Activated naive CD4-positive, alpha-beta T cell treated with anti-CD3 and anti-CD28 coated beads, Interleukin-2, amount 10 ng/mL, durations not matched to agents 7 days and 5 days (primary cell): Measurements from ENCODE around the gene VDR.
"Not testable (repeated sequence)": the region's sequence is repeated elsewhere in the genome, so short reads cannot be mapped to it uniquely, and the experiment has no call there.

Experiments used
- CTCF ChIA-PET: fragments of 350-600 bp; sonication (Branson Sonifier 250); formaldehyde crosslinking; loops from one replicate; lab custom pipeline; 2021; ENCODE audit warnings: antibody characterized with exemption; lab: Charles Lee
- DNase-seq: peaks from one replicate; pipeline ENCODE4 v3.0.0-alpha.2; 2020
- H3K27ac Mint-ChIP-seq: one replicate; pipeline ENCODE4 v1.8.0; 2021; ENCODE audit warnings: mild to moderate bottlenecking, moderate library complexity, mixed read lengths
- H3K27me3 Mint-ChIP-seq: one replicate; pipeline ENCODE4 v1.8.0; 2021; ENCODE audit warnings: mild to moderate bottlenecking, mixed read lengths
- H3K36me3 Mint-ChIP-seq: one replicate; pipeline ENCODE4 v1.8.0; 2021; ENCODE audit warnings: mixed read lengths
- H3K4me1 Mint-ChIP-seq: one replicate; pipeline ENCODE4 v1.8.0; 2021; ENCODE audit warnings: mixed read lengths
- H3K4me3 Mint-ChIP-seq: one replicate; pipeline ENCODE4 v1.8.0; 2021; ENCODE audit warnings: mild to moderate bottlenecking, moderate library complexity, mixed read lengths
- H3K9me3 Mint-ChIP-seq: one replicate; pipeline ENCODE4 v1.8.0; 2021; ENCODE audit warnings: mixed read lengths

Gene VDR

DNA sequence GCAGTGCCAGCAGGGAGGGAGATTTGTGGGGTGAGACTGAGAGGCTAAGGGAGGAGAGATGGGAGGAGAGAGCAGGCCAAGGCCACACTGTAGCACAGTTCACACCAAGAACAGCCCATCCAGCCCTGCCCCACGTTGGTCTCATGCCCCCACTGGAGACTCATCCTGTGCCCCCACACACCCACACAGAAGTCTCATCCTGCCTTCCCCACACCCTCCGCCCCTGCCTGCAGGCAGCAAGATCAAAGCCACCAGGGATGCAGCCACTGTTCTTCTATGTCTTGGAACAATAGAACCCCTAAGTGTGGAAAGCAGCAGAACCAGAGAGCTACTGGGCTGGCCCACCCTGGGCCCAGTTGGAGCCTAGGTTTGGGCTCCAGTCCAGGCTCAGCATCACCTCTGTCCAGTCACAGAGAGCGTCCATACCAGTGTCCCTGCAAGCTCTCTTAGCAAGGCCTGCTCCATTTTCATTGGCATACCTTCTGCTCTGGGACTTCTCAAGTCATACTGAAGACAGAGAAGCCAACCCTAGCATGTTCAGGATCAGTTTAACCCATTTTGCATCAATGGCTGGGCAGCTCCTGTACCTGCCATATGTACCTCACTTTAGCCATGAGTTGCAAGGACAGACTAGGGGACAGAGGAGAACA is 53.4 kb downstream of the VDR start:
- Mint-ChIP-seq H3K36me3 (peaks cover 6% of the 10 kb centered on the region), H3K27ac (no peak overlapping the region), H3K9me3 (no peaks in the 10 kb centered on the region)

DNA sequence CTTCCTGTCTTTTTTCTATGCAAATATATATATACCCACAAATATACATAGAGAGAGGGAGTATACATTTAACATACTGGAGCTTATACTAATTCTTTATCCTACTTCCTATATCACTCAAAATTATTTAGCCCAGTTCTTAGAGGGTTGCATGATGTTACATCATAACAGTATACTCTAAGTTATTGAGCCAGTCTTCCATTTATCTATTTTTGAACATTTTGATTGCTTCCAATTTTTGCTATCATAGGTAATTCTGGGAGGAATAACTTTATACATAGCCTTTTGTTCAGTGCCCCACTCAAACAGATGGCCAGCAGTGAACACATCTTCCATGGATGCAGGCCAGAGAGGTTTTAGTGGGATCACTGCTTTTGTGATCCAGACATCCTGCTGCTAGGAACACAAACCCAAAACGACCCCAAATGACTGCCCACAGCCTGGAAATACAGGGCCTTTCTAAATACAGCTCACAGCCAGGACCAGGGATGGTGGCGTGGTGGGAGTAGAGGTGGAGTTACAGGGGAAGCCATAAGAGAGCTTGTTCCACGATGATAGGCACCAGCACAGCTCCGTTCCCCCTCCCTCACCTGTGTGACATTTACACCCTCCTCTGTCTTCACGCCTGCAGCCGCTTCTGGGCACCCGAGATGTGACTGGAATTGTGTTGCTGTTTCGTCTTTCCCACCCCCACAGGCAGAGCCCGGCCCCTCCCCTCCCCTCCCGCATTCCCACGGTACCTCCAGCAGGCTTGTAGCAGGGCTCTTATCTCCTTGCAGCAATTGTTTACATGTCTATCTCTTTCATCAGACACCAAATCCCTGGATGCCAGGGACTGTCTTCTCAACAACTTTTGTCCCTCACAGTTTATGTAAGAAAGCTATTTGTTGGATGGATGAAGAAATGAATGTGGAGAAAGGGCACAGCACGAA is 54.4 kb downstream of the VDR start:
- peaks cover 6% of the 10 kb centered on the region for H3K36me3 Mint-ChIP-seq
- CTCF ChIA-PET: interaction anchor here (1.5 to 24.7 kb wide), 4 partner anchors 8 to 108 kb away, joined by 4 to 544 read pairs (median 10); no protein-coding TSS in a partner anchor
- H3K27ac Mint-ChIP-seq: no peak overlapping the region
- no peaks in the 10 kb centered on the region for H3K9me3 Mint-ChIP-seq
- no peak overlapping the region for H3K4me3 Mint-ChIP-seq
- no peaks in the 10 kb centered on the region for H3K27me3 Mint-ChIP-seq
- no peak for DNase-seq
- no peaks in the 10 kb centered on the region for H3K4me1 Mint-ChIP-seq

More for the DNA sequence above, 53.4 kb downstream of the VDR start:
- Mint-ChIP-seq H3K4me3 (no peak overlapping the region), H3K4me1 (no peaks in the 10 kb centered on the region), H3K27me3 (no peaks in the 10 kb centered on the region)
- DNase-seq: no peak
- CTCF ChIA-PET: interaction anchor here (1.0 to 24.7 kb wide), 5 partner anchors 9 to 314 kb away, joined by 3 to 544 read pairs (median 4); no protein-coding TSS in a partner anchor

DNA sequence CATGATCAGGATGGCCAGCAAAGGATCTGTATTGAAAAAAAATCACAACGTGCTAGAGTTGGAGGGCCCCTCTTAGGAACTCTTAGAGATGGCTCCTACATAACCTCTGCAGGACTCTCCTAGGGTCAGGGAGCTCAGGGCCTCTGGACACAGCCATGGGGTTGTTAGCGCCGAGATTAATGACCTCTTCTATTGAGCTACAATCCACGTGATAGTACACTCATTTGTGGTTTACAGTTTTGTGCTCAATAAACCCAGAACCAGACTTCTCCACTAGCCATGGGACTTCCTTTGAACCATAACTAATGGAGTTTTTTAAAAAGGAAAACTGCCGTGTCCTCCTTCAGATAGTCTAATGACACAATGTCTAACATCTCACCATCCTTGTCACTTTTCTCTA is 55.5 kb downstream of the VDR start:
- Mint-ChIP-seq H3K4me3 (no peak overlapping the region), H3K36me3 (peaks cover 6% of the 10 kb centered on the region), H3K27me3 (no peaks in the 10 kb centered on the region), H3K9me3 (no peaks in the 10 kb centered on the region), H3K4me1 (no peaks in the 10 kb centered on the region), H3K27ac (no peak overlapping the region)
- DNase-seq: no peak
- CTCF ChIA-PET: interaction anchor here (2.1 to 24.7 kb wide), 2 partner anchors 11 to 107 kb away, joined by 7 to 544 read pairs; no protein-coding TSS in a partner anchor

DNA sequence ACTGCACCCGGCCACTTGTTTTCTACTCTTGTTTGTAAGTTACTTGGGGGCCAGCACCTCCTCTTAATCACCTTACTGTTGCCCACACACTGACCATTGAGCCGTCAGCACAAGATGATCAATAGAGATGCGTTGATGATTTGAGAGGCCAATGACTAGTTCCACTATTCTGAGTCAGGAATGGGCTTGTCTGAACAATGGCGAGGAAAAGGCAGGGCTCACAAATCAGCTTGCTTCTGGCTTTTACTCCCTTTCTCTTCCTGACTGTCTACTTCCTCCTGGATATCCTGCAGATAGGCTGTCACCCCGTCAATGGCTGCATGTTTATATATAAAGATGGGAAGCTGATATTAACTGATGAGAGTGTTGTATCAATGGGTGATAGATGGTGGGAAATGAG is 55.9 kb downstream of the VDR start:
- no peaks in the 10 kb centered on the region for H3K27me3 Mint-ChIP-seq
- DNase-seq: no peak
- no peak overlapping the region for H3K4me3 Mint-ChIP-seq
- CTCF ChIA-PET: interaction anchor here (1.0 to 24.7 kb wide), 4 partner anchors 8 to 115 kb away, joined by 3 to 544 read pairs (median 5); partner anchors contain the start of gene TMEM106C
- no peak overlapping the region for H3K27ac Mint-ChIP-seq
- H3K4me1 Mint-ChIP-seq: no peaks in the 10 kb centered on the region
- H3K9me3 Mint-ChIP-seq: no peaks in the 10 kb centered on the region
- H3K36me3 Mint-ChIP-seq: peaks cover 4% of the 10 kb centered on the region

DNA sequence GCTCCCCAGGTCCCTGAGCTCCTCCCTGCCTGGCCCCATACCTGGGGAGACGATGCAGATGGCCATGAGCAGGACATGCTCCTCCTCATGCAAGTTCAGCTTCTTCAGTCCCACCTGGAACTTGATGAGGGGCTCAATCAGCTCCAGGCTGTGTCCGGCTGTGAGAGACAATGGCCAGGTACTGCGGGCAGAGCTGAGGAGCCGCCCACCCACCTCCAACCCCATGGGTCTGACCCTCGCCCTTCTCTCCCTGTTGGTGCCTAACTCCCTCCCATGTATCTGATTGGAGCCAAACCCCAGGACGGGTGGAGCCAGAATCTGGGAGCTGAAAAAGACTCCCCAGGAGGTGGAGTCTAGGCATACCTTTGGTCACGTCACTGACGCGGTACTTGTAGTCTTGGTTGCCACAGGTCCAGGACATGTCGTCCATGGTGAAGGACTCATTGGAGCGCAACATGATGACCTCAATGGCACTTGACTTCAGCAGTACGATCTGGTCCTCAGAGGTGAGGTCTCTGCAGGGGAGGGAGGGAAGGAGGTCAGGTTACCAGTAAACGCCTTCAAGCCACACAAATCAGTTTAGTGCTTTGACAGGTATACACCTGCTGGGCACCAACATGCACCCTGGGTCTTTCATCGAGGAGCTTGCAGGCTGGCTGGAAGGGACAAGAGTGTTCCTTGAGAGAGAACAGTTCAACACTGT is 58.3 kb downstream of the VDR start:
- Mint-ChIP-seq H3K4me3 (no peak overlapping the region), H3K36me3 (peaks cover 4% of the 10 kb centered on the region), H3K27ac (no peak overlapping the region), H3K4me1 (no peaks in the 10 kb centered on the region), H3K27me3 (no peaks in the 10 kb centered on the region), H3K9me3 (no peaks in the 10 kb centered on the region)
- DNase-seq: no peak
- CTCF ChIA-PET: interaction anchor here (1.0 to 24.7 kb wide), 5 partner anchors 9 to 129 kb away, joined by 3 to 544 read pairs (median 5); no protein-coding TSS in a partner anchor

DNA sequence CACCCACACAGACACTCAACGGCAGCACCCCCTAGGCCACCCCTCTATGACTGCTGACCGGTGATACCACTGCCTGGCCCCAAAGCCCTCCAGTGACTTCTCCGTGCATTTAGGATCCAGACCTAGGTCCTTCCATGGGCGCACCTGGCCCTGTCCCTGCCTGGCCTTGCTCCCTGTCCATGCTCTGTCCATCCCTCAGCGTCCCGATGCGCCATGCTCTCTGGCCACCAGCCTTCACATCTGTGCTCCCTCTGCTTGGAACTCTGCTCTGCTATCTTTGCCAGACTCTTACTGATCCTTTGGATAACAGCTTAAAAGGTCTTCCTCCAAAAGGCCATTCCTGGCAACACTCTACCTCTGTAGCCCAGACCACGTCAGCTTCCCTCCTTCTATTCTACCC is 59.7 kb downstream of the VDR start:
- Mint-ChIP-seq H3K27me3 (peaks cover 2% of the 10 kb centered on the region), H3K4me3 (no peak overlapping the region), H3K4me1 (no peaks in the 10 kb centered on the region), H3K9me3 (no peaks in the 10 kb centered on the region), H3K36me3 (peaks cover 2% of the 10 kb centered on the region), H3K27ac (no peak overlapping the region)
- DNase-seq: no peak
- CTCF ChIA-PET: interaction anchor here (0.8 to 24.7 kb wide), 3 partner anchors 45 to 103 kb away, joined by 3 to 544 read pairs (median 3); no protein-coding TSS in a partner anchor

DNA sequence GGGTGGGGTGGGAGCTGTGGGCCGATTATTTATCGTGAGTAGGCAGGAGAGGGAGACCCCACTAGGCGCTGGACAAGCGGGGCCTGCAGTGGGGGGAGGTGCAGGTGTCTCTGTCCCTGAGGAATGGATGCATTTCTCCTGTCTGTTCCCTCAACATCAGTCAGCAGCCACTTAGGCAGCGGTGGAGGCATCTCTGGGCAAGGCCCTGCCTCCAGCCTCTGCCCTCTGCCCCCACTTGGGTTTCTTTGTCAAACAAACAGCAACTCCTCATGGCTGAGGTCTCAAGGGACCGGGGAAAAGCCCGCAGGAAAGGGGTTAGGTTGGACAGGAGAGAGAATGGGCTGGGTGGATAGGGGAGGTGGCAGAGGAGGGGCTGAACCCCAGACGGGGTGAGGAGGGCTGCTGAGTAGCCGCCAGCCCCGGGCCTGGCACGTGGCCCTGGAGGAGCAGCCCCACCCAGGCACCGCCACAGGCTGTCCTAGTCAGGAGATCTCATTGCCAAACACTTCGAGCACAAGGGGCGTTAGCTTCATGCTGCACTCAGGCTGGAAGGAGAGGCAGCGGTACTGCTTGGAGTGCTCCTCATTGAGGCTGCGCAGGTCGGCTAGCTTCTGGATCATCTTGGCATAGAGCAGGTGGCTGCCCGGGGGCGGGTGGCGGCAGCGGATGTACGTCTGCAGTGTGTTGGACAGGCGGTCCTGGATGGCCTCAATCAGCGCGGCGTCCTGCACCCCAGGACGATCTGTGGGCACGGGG is 60.4 kb downstream of the VDR start:
- Mint-ChIP-seq H3K27ac (no peak overlapping the region), H3K27me3 (peaks cover 6% of the 10 kb centered on the region), H3K4me3 (no peak overlapping the region), H3K9me3 (no peaks in the 10 kb centered on the region), H3K4me1 (no peaks in the 10 kb centered on the region), H3K36me3 (peaks cover 2% of the 10 kb centered on the region)
- CTCF ChIA-PET: interaction anchor here (0.8 to 24.7 kb wide), 5 partner anchors 36 to 129 kb away, joined by 3 to 716 read pairs (median 130); partner anchors contain the start of gene HDAC7
- DNase-seq: no peak

DNA sequence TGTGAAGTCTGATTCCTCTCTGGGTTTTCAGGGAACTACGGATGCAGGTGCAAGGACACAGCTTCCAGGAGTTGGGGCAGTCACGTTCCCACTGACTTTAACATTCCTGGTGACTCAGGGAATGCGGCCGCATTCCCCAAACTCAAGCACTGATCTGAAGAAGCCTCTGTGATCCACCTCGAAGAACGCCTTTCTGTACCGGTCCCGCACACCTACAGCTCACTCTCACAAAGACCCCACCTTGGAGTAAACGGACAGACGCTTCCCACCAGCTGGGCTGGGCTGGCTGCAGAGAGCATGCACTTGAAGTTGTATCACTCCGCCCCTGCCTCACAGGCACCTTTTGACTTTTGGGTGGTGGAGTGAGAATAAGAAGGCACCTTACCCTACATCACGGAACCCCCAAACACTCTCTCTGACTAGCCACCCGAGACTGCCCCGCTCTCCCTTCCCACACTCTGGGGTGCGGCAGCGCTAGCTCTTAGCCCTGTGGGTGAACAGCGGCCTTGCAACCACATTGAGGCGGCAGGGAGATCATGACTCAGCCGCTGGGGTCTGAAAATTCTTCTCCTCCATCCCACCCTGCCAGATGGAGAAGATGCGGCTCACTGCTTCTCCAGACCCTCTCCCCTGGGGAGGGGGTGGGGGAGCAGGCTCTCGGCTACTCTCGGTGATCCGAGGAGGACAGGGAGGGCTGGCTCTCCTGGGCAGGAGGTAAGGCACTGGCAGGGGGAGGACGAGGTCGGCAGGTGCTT is 61.4 kb downstream of the VDR start:
- H3K36me3 Mint-ChIP-seq: peaks cover 2% of the 10 kb centered on the region
- no peak overlapping the region for H3K4me3 Mint-ChIP-seq
- CTCF ChIA-PET: interaction anchor here (1.5 to 24.7 kb wide), 4 partner anchors 8 to 128 kb away, joined by 4 to 716 read pairs (median 337); partner anchors contain the start of gene HDAC7
- no peak overlapping the region for H3K27ac Mint-ChIP-seq
- peaks cover 16% of the 10 kb centered on the region for H3K27me3 Mint-ChIP-seq
- DNase-seq: no peak
- no peaks in the 10 kb centered on the region for H3K9me3 Mint-ChIP-seq
- H3K4me1 Mint-ChIP-seq: peaks cover 3% of the 10 kb centered on the region

DNA sequence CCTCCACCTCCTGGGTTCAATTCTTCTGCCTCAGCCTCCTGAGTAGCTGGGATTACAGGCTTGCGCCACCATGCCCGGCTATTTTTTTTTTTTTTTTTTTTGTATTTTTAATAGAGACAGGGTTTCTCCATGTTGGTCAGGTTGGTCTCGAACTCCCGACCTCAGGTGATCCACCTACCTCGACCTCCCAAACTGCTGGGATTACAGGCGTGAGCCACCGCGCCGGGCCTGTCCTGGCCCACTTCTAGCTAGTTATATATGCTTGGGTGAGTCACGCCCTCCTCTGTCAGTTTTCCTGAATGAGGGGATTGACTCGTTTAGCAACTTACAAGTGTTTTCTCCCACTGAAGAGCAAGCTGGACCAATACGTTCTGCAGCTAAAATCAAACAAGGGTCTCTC is 62.3 kb downstream of the VDR start:
- not testable (repeated sequence) for H3K4me3 Mint-ChIP-seq, H3K36me3 Mint-ChIP-seq, H3K9me3 Mint-ChIP-seq

DNA sequence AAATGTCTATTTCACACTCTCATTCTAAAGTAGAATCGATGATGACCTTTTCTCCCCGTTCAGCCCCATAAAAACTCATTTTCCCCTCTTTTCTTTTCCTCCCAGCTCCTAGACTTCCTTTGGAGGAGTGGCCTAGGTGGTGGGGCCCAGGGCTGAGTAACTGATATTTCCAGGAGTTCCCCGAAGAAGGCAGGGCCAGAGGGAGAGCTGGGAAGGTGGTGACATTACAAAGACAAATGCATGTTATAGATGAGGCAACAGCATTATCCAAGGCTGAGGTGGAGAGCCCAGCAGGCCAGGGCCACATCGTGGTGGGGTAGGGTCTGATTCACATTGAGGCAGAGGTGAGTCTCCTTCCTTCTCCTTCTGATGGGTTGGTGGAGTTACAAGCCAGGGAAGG is 62.9 kb downstream of the VDR start:
- Mint-ChIP-seq H3K4me3 (no peak overlapping the region), H3K27me3 (peaks cover 16% of the 10 kb centered on the region), H3K36me3 (peaks cover 2% of the 10 kb centered on the region), H3K9me3 (no peaks in the 10 kb centered on the region), H3K27ac (no peak overlapping the region), H3K4me1 (peaks cover 16% of the 10 kb centered on the region)
- CTCF ChIA-PET: interaction anchor here (1.5 to 24.7 kb wide), 8 partner anchors 9 to 127 kb away, joined by 4 to 716 read pairs (median 124); partner anchors contain the start of genes HDAC7 and SLC48A1
- no peak for DNase-seq

More for the DNA sequence above, 62.3 kb downstream of the VDR start:
- DNase-seq, H3K27ac Mint-ChIP-seq: not testable (repeated sequence)
- Mint-ChIP-seq H3K4me1 (peaks cover 10% of the 10 kb centered on the region), H3K27me3 (peaks cover 16% of the 10 kb centered on the region)
- CTCF ChIA-PET: interaction anchor here (1.5 to 24.7 kb wide), 6 partner anchors 8 to 128 kb away, joined by 4 to 716 read pairs (median 142); partner anchors contain the start of genes HDAC7 and SLC48A1

DNA sequence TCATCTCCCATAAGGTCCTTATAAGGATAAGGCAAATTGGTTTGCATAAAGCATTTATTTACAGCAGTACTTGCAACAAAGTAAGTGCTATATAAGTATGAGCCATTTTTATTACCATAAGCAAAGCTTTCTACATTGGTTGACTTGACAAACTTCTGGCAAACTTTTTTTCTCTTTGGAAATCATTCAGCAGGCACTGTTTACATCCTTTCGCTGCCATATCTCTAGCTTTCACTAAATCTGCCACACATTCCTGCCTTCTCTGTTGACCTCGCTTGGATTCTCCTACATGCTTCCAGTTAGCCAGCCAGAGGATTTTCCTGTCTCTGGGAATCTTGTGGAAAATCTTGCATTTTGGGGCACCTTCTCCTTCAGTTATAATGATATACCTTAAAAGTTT is 63.3 kb downstream of the VDR start:
- no peak overlapping the region for H3K4me3 Mint-ChIP-seq
- H3K27me3 Mint-ChIP-seq: peaks cover 16% of the 10 kb centered on the region
- peaks cover 20% of the 10 kb centered on the region for H3K4me1 Mint-ChIP-seq
- CTCF ChIA-PET: interaction anchor here (0.8 to 24.7 kb wide), 9 partner anchors 14 to 127 kb away, joined by 3 to 716 read pairs (median 119); partner anchors contain the start of genes HDAC7 and SLC48A1
- H3K27ac Mint-ChIP-seq: no peak overlapping the region
- no peak for DNase-seq
- H3K36me3 Mint-ChIP-seq: peaks cover 2% of the 10 kb centered on the region
- H3K9me3 Mint-ChIP-seq: no peaks in the 10 kb centered on the region

DNA sequence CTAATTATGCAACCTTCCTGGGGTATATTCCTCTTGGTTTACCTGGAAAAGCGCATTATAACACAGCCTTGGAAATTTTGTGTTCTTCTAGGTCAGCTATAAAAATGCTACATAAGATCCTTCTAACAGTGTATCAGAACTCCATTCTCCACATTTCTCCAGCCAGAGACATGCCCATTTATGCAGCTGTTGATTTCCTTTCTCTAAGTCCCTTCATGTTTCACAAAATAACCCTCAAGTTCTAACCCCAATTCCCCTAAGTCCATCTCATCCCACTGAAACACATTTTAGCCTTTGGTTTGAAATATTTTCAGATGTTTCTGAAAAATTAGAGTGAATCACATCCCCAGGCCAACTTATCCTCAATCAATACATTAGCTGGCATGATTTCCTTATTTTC is 64.2 kb downstream of the VDR start:
- Mint-ChIP-seq H3K4me1 (peaks cover 29% of the 10 kb centered on the region), H3K36me3 (peaks cover 2% of the 10 kb centered on the region), H3K4me3 (no peak overlapping the region), H3K9me3 (no peaks in the 10 kb centered on the region), H3K27ac (no peak overlapping the region), H3K27me3 (peaks cover 16% of the 10 kb centered on the region)
- CTCF ChIA-PET: interaction anchor here (0.8 to 24.7 kb wide), 12 partner anchors 11 to 126 kb away, joined by 3 to 716 read pairs (median 40); partner anchors contain the start of genes HDAC7 and SLC48A1
- no peak for DNase-seq
